Endometrial microvascular endothelial cells (primary cell): ENCODE results near the gene COPS8. TPM values are rescaled to one million over a fixed set of nuclear protein-coding genes. Genes with fewer than 3 reads are reported as not detected.

Experiments
- in situ Hi-C: cut with HindIII; loops from 2 replicates; pipeline ENCODE4 v1.10.0; 2017; ENCODE audit warnings: low sequenced_read_pairs, low pct_unique_long_range_greater_than_20kb; ENCODE audit errors: inconsistent ontology term
- total RNA-seq: library from RNA; depleted of rRNA; stranded (reverse); fragments of >200 nt; gene quantifications from one replicate; pipeline ENCODE4 v1.2.3, GENCODE V29; 2015; ENCODE audit errors: inconsistent ontology term

The COPS8 gene
- total RNA-seq, 1 donor from 2014 or later: 240 TPM

DNA sequence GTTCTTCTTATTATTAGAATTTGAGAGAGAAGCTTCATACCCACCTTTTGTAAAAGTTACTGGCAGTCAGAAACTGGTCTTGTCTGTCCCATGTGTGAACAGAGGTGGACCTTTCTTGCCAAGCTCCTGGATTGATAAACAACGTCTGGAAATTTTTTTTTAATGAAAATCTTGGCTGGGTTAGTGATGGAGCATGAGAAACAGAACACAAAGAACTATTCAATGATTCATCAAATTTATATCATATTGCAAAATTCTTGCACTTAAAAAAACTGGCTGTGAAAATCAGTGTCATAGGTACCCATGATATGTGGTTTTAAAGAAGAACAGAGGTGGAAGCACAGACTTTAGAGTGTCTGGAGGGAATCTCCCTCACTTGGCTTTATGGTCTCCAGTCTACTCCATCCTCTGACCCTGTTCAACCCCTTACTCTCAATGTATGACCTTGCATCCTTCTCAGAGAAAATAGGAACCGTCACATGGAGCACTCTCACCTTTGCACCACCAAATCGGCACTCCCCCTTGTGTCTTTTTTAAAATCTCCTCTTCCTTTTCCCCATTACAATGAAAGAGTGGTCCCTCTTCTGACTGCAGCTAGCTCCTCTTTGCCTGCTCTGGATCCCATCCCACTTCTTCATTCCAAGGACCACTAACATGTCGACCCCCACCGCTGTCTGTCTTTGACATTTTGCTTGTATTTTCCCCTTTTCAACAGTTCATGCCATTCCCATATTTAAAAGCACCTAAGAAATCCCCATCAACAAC, 58.2 kb downstream of the COPS8 start:
- in situ Hi-C loops: no loop called here

DNA sequence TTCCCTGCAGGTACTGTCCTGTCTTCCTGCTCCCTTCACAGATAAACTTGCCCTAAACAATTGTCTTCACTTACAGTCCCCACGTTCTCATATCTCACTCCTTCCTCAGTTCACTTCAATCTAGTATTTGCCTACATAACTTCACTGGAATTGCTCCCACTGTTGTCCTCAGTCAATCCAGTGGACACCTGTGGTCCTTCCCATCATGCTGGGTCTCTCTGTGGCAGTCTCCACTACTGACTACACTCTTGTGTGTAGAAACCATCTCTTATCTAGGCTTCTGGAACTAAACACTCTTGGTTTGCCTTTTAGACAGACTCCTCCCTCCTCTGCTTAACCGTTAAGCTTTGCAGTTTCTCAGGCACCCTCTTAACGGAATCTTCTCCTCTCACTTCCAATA, 58.8 kb downstream of the COPS8 start:
- in situ Hi-C loops: no loop called here

DNA sequence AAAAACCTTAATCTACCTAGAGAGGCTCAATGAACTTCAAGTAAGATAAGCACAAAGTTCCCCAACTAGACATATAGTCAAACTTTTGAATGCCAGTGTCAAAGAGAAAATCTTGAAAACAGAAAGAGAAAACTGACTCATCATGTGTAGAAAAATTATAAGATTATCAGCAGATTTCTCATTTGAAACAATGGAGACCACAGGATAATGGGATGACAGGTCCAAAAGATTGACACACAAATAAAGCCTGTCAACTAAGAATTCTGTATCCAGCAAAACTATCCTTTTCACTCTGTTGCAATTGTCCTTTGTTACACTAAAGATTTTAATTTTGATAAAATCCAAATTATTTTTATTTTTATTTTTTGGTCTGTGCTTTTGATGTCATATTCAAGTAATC, 61.6 kb downstream of the COPS8 start:
- in situ Hi-C loops: no loop called here

DNA sequence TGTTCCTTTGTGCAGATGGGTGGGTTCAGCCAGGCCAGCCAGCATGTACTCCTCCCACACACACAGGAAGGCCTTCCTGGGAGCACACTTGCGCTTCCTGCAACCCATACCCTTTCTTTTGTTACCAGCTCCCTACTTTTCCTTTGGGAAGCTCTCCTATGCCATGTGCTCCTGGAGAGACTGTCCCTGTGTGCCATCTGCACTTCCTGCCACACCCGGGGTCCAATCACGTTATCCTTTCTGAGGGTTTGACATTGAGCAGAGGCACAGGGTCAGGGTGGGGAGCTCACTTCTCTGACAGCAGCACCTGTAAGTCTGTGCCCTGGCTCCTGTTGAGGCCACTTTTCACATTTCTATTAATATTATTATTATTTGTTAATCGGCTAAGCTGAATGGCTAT, 62.9 kb downstream of the COPS8 start:
- in situ Hi-C loops: no loop called here

DNA sequence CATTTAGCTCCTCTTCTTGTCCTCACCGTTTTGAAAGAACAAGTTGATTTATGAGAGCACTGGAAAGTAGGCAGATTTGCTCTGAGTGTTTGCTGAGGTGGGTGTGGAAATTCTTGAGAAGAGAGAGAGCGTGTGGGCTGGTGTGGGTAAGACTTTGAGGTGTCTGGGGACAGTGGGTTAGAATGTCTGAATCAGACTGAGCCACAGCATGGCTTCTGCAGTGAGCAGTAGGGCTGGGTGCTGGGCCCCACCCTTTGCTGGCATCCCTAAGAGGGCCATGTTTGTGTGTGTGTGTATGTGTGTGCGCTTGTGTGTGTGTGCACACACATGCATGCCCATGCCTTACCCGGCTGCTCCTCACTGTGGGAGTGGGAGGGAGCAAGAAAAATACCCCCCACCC, 63.7 kb downstream of the COPS8 start:
- in situ Hi-C loops: no loop called here
